Astrocyte (in vitro differentiated cells and primary cell): Measurements from ENCODE around the gene CDH22. TPM values are rescaled to one million over a fixed set of nuclear protein-coding genes. Genes with fewer than 3 reads are reported as not detected.

Experiments used
- DNase-seq: peaks from one replicate; pipeline ENCODE4 v3.0.0-alpha.2; 2010; ENCODE audit warnings: low read depth
- FAIRE-seq: peaks from 2 replicates; lab custom pipeline; 2011; peaks lifted over from hg19 to GRCh38; lab: Jason Lieb, UNC
- H2AFZ ChIP-seq: 2 replicates; pipeline ENCODE4 v1.6.0; 2012; ENCODE audit warnings: low read depth, low read length, inconsistent platforms
- H3K27ac ChIP-seq: 2 replicates; pipeline ENCODE4 v1.5.1; 2011; ENCODE audit warnings: low read depth, low read length, inconsistent platforms
- H3K27me3 ChIP-seq: 2 replicates; pipeline ENCODE4 v1.6.0; 2011; ENCODE audit warnings: low read length, inconsistent platforms; ENCODE audit not compliant: insufficient read depth
- H3K36me3 ChIP-seq: 2 replicates; pipeline ENCODE4 v1.5.1; 2011; ENCODE audit warnings: low read length, inconsistent platforms; ENCODE audit not compliant: insufficient read depth
- H3K4me1 ChIP-seq: 2 replicates; pipeline ENCODE4 v1.5.1; 2011; ENCODE audit warnings: low read length, inconsistent platforms; ENCODE audit not compliant: insufficient read depth
- H3K4me2 ChIP-seq: 2 replicates; pipeline ENCODE4 v1.6.0; 2012; ENCODE audit warnings: low read length, inconsistent platforms
- H3K4me3 ChIP-seq: 2 replicates; pipeline ENCODE4 v1.5.1; 2011; ENCODE audit warnings: low read depth, mild to moderate bottlenecking, low read length, inconsistent platforms; ENCODE audit not compliant: insufficient read depth
- H3K79me2 ChIP-seq: 2 replicates; pipeline ENCODE4 v1.6.0; 2012; ENCODE audit warnings: mild to moderate bottlenecking, low read length, inconsistent platforms; ENCODE audit not compliant: insufficient read depth
- H3K9ac ChIP-seq: 2 replicates; pipeline ENCODE4 v1.6.0; 2012; ENCODE audit warnings: mild to moderate bottlenecking, low read length, inconsistent platforms
- H3K9me3 ChIP-seq: 2 replicates; pipeline ENCODE4 v1.5.1; 2012; ENCODE audit warnings: low read depth, mild to moderate bottlenecking, low read length, inconsistent platforms; ENCODE audit not compliant: insufficient read depth
- H4K20me1 ChIP-seq: 2 replicates; pipeline ENCODE4 v1.6.0; 2012; ENCODE audit warnings: low read length, inconsistent platforms; ENCODE audit not compliant: insufficient read depth
- H3K27ac Mint-ChIP-seq: one replicate; pipeline ENCODE4 v1.8.0; 2021; ENCODE audit warnings: mild to moderate bottlenecking, mixed read lengths; ENCODE audit not compliant: unreplicated experiment
- H3K27me3 Mint-ChIP-seq: one replicate; pipeline ENCODE4 v1.8.0; 2021; ENCODE audit warnings: low read depth, mixed read lengths; ENCODE audit not compliant: unreplicated experiment
- H3K36me3 Mint-ChIP-seq: one replicate; pipeline ENCODE4 v1.8.0; 2021; ENCODE audit warnings: low read depth, mixed read lengths; ENCODE audit not compliant: unreplicated experiment
- H3K4me1 Mint-ChIP-seq: one replicate; pipeline ENCODE4 v1.8.0; 2021; ENCODE audit warnings: low read depth, mixed read lengths; ENCODE audit not compliant: unreplicated experiment
- H3K4me3 Mint-ChIP-seq: one replicate; pipeline ENCODE4 v1.8.0; 2021; ENCODE audit warnings: mild to moderate bottlenecking, moderate library complexity, mixed read lengths; ENCODE audit not compliant: unreplicated experiment
- H3K9me3 Mint-ChIP-seq: one replicate; pipeline ENCODE4 v1.8.0; 2021; ENCODE audit warnings: mild to moderate bottlenecking, mixed read lengths; ENCODE audit not compliant: unreplicated experiment
- EZH2 ChIP-seq: IDR thresholded peaks from 2 replicates; pipeline ENCODE4 v1.6.1; 2012; ENCODE audit warnings: mild to moderate bottlenecking, low read length, inconsistent platforms; ENCODE audit not compliant: insufficient read depth
- total RNA-seq: library from RNA; stranded (reverse); gene quantifications from 2 replicates; pipeline ENCODE4 v1.2.1, GENCODE V29; 2021
- TF ChIP-seq, protein P1 (sequence below): IDR thresholded peaks from 2 replicates; pipeline ENCODE4 v1.5.1; 2011; ENCODE audit warnings: low read depth, mild to moderate bottlenecking, inconsistent platforms, low read length, moderate library complexity; ENCODE audit not compliant: insufficient read depth

Gene CDH22
- total RNA-seq, 1 donor from 2014 or later, result not detected

DNA sequence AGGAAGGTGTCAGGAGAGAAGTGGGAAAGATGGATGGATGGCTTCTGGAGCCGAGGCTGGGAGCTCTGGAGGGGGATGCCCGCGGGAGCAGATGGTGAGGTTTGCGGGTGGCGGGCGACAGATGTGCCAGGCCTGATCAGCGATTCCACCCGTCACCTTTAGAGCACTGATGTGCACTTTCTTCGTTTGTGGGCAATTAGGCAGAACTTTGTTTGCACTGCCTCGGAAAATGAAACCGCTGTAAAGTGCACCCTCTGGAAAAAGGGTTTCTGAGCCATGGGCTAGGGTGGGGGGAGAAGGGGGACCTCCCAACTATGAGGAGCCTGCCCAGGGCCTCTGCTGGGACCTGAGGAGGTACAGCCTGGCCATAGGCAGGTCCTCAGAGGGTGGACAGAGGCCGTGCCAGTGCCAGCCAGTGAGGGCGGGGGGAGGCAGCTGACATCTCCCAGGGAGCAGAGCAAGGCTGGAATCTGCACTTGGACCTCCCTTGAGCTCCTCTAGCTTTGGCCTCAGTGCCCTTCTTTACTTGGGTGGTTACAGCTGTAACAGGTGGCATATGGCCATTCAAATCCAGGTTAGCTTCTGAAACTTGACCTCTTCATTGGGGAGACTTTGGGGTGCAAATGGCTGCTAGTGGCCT, 131.4 kb downstream of the CDH22 start:
- Histone ChIP-seq H3K9me3 (peaks cover 4% of the 10 kb centered on the region), H4K20me1 (no peaks in the 10 kb centered on the region), H3K36me3 (no peaks in the 10 kb centered on the region), H3K27ac (no peak overlapping the region), H3K4me2 (no peak overlapping the region), H2AFZ (no peak overlapping the region), H3K4me1 (no peaks in the 10 kb centered on the region), H3K27me3 (peaks cover 40% of the 10 kb centered on the region), H3K79me2 (no peaks in the 10 kb centered on the region), H3K4me3 (no peak overlapping the region), H3K9ac (no peak overlapping the region)
- Mint-ChIP-seq H3K27ac (no peak overlapping the region), H3K4me1 (no peaks in the 10 kb centered on the region), H3K4me3 (no peak overlapping the region), H3K27me3 (peaks cover 80% of the 10 kb centered on the region), H3K9me3 (no peaks in the 10 kb centered on the region), H3K36me3 (no peaks in the 10 kb centered on the region)
- TF ChIP-seq, protein P1, sequence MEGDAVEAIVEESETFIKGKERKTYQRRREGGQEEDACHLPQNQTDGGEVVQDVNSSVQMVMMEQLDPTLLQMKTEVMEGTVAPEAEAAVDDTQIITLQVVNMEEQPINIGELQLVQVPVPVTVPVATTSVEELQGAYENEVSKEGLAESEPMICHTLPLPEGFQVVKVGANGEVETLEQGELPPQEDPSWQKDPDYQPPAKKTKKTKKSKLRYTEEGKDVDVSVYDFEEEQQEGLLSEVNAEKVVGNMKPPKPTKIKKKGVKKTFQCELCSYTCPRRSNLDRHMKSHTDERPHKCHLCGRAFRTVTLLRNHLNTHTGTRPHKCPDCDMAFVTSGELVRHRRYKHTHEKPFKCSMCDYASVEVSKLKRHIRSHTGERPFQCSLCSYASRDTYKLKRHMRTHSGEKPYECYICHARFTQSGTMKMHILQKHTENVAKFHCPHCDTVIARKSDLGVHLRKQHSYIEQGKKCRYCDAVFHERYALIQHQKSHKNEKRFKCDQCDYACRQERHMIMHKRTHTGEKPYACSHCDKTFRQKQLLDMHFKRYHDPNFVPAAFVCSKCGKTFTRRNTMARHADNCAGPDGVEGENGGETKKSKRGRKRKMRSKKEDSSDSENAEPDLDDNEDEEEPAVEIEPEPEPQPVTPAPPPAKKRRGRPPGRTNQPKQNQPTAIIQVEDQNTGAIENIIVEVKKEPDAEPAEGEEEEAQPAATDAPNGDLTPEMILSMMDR, result no peak
- no peak for TF ChIP-seq EZH2
- FAIRE-seq (no peak), DNase-seq (no peak)

DNA sequence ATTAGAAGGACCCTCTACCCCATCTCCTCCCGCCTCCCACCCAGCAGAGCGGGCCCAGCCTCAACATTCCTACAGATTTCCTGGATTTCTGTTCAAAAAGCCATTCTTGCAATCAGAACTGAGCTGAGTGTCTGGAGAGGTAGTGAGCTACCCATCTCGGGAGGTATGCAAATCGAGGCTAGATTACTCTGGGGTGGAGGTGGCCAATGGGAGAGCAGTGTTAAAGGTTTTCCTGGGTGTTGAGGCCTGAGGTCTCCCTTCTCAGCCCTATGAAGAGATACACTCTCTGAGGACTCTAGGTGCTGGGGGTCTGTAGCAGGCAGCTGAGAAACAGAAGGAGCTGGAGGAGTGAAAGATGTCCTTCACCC, 133.2 kb downstream of the CDH22 start:
- Histone ChIP-seq H3K27me3 (peaks cover 42% of the 10 kb centered on the region), H3K9ac (no peak overlapping the region), H3K27ac (no peak overlapping the region), H3K4me1 (no peaks in the 10 kb centered on the region), H3K36me3 (no peaks in the 10 kb centered on the region), H3K9me3 (peaks cover 4% of the 10 kb centered on the region), H4K20me1 (no peaks in the 10 kb centered on the region), H3K79me2 (no peaks in the 10 kb centered on the region), H3K4me3 (no peak overlapping the region), H2AFZ (no peak overlapping the region), H3K4me2 (no peak overlapping the region)
- H3K36me3 Mint-ChIP-seq, result no peaks in the 10 kb centered on the region
- FAIRE-seq, result no peak
- no peaks in the 10 kb centered on the region for H3K9me3 Mint-ChIP-seq
- no peak overlapping the region for H3K27ac Mint-ChIP-seq
- peaks cover 90% of the 10 kb centered on the region for H3K27me3 Mint-ChIP-seq
- H3K4me3 Mint-ChIP-seq, result no peak overlapping the region
- TF ChIP-seq, protein P1, result no peak
- no peak for TF ChIP-seq EZH2
- DNase-seq, result no peak
- H3K4me1 Mint-ChIP-seq, result no peaks in the 10 kb centered on the region

DNA sequence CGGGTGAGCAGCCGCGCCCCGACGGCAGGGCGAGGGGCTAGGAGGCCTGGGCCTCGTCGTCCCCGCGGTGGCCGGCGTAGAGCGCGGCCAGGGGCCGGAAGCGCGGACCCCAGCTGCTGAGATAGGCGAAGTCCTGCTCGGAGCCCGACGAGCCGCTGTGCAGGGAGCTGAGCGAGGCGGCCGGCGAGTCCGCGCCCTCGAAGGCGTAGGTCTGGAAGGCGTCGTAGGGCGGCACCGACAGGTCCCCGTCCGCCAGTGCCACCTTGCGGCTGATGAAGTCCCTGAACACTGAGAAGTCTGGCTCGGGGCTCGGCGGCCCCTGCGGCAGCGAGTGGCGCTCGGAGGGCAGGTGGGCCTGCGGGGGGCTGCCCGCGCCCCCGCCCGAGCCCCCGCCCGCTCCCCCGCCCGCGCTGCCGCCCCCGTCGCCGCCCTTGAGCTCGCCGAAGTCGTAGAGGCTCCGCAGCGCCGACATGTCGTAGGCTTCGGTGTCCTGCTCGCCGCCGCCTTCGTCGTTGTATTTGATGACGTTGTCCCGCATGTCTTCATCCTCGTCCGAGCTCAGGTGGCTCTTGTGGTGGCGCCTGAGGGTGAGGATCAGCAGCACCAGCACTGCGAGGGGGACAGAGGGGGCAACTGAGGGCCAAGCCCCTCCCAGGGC, 133.7 kb downstream of the CDH22 start:
- H3K4me1 Mint-ChIP-seq, result no peaks in the 10 kb centered on the region
- peaks cover 44% of the 10 kb centered on the region for H3K27me3 ChIP-seq
- DNase-seq (peak; percentile 3), FAIRE-seq (no peak)
- no peaks in the 10 kb centered on the region for H3K9me3 Mint-ChIP-seq
- H3K9me3 ChIP-seq, result peaks cover 4% of the 10 kb centered on the region
- H3K4me2 ChIP-seq, result no peak overlapping the region
- H3K4me3 Mint-ChIP-seq, result no peak overlapping the region
- H3K36me3 Mint-ChIP-seq, result no peaks in the 10 kb centered on the region
- H2AFZ ChIP-seq, result peak overlapping the region; percentile 34
- TF ChIP-seq, protein P1, result peak; percentile 15
- TF ChIP-seq EZH2, result no peak
- no peaks in the 10 kb centered on the region for H3K79me2 ChIP-seq
- H3K36me3 ChIP-seq, result no peaks in the 10 kb centered on the region
- peaks cover 89% of the 10 kb centered on the region for H3K27me3 Mint-ChIP-seq
- no peak overlapping the region for H3K27ac Mint-ChIP-seq
- no peak overlapping the region for H3K4me3 ChIP-seq
- H3K27ac ChIP-seq, result no peak overlapping the region
- no peaks in the 10 kb centered on the region for H3K4me1 ChIP-seq
- no peak overlapping the region for H3K9ac ChIP-seq
- no peaks in the 10 kb centered on the region for H4K20me1 ChIP-seq
